HepG2 (cell line): ENCODE data around the gene FBXW12. TPM values are rescaled to one million over a fixed set of nuclear protein-coding genes. Genes with fewer than 3 reads are reported as not detected.

ENCODE experiments used
- GLI4 ChIP-seq: sonication (generic); formaldehyde crosslinking; IDR thresholded peaks from 2 replicates; pipeline ENCODE4 v1.5.1; 2020; ENCODE audit warnings: missing genetic modification reagents, mild to moderate bottlenecking, moderate library complexity, borderline replicate concordance
- HNF4G ChIP-seq, 2 experiments: sonication (generic) in 1 of 2; formaldehyde crosslinking in 1 of 2; IDR thresholded peaks; 2 replicates each; pipeline versions ENCODE4 v1.4.0 to v1.6.1; 2011 to 2020; ENCODE audit warnings: borderline replicate concordance in 2 of 2, low read depth in 2 of 2, mild to moderate bottlenecking in 2 of 2, low read length in 1 of 2, missing genetic modification reagents in 1 of 2, moderate library complexity in 1 of 2
- HNRNPK ChIP-seq: fragments of 200-400 bp; formaldehyde crosslinking; IDR thresholded peaks from 2 replicates; pipeline ENCODE4 v1.6.1; 2018; ENCODE audit warnings: low read length, low read depth, moderate library complexity, mild to moderate bottlenecking; ENCODE audit not compliant: poor library complexity, severe bottlenecking
- IRF9 ChIP-seq: sonication (generic); formaldehyde crosslinking; IDR thresholded peaks from 2 replicates; pipeline ENCODE4 v1.8.0; 2022; ENCODE audit warnings: missing genetic modification reagents, mild to moderate bottlenecking, borderline replicate concordance
- MED1 ChIP-seq: sonication (generic); formaldehyde crosslinking; IDR thresholded peaks from 2 replicates; pipeline ENCODE4 v1.4.0; 2020; ENCODE audit warnings: missing genetic modification reagents
- MEF2D ChIP-seq: sonication (generic); formaldehyde crosslinking; IDR thresholded peaks from 2 replicates; pipeline ENCODE4 v1.5.1; 2020; ENCODE audit warnings: mild to moderate bottlenecking, missing genetic modification reagents
- MEIS2 ChIP-seq: sonication (generic); formaldehyde crosslinking; IDR thresholded peaks from 2 replicates; pipeline ENCODE4 v1.9.0; 2021; ENCODE audit warnings: mild to moderate bottlenecking, missing genetic modification reagents
- POLR2G ChIP-seq: fragments of 200-400 bp; formaldehyde crosslinking; IDR thresholded peaks from 2 replicates; pipeline ENCODE4 v1.6.1; 2018; ENCODE audit warnings: mild to moderate bottlenecking, low read depth, low read length, moderate library complexity
- REXO4 ChIP-seq: sonication (generic); formaldehyde crosslinking; IDR thresholded peaks from 2 replicates; pipeline ENCODE4 v1.8.0; 2022; ENCODE audit warnings: missing genetic modification reagents, mild to moderate bottlenecking, borderline replicate concordance
- TARDBP ChIP-seq: sonication (generic); formaldehyde crosslinking; IDR thresholded peaks from 2 replicates; pipeline ENCODE4 v1.8.0; 2022; ENCODE audit warnings: mild to moderate bottlenecking, missing genetic modification reagents
- ZNF34 ChIP-seq: sonication (generic); formaldehyde crosslinking; IDR thresholded peaks from 2 replicates; pipeline ENCODE4 v1.4.0; 2020; ENCODE audit warnings: mild to moderate bottlenecking, missing genetic modification reagents, borderline replicate concordance
- ZNF343 ChIP-seq: sonication (generic); formaldehyde crosslinking; IDR thresholded peaks from 2 replicates; pipeline ENCODE4 v1.4.0; 2020; ENCODE audit warnings: mild to moderate bottlenecking, missing genetic modification reagents
- ZNF550 ChIP-seq: sonication (generic); formaldehyde crosslinking; IDR thresholded peaks from 2 replicates; pipeline ENCODE4 v1.4.0; 2020; ENCODE audit warnings: mild to moderate bottlenecking, missing genetic modification reagents, borderline replicate concordance
- ZNF598 ChIP-seq: sonication (generic); formaldehyde crosslinking; IDR thresholded peaks from 2 replicates; pipeline ENCODE4 v1.5.1; 2020; ENCODE audit warnings: mild to moderate bottlenecking, missing genetic modification reagents, borderline replicate concordance
- ZSCAN9 ChIP-seq: IDR thresholded peaks from 2 replicates; pipeline ENCODE4 v1.6.1; 2016; ENCODE audit warnings: borderline replicate concordance
- polyA plus RNA-seq, 8 experiments: library from polyadenylated mRNA; depleted of rRNA in 3 of 8; stranded (reverse) in 7 of 8; unstranded in 1 of 8; fragments of >200 nt; fragmentation: Illumina TruSeq in 4 of 8; extraction: Trizol in 4 of 8; gene quantifications; 2 replicates each; pipeline versions ENCODE4 v1.2.1 to v1.2.3, GENCODE V29; 2011 to 2016; ENCODE audit warnings: low read depth in 4 of 8, missing spikeins in 1 of 8, mixed read lengths in 1 of 8; ENCODE audit not compliant: insufficient read depth in 1 of 8
- total RNA-seq, 5 experiments: library from RNA; depleted of rRNA; stranded (reverse); fragments of >200 nt; fragmentation: Illumina TruSeq; extraction: Trizol; gene quantifications; 2 replicates each; pipeline ENCODE4 v1.2.3, GENCODE V29; 2016; ENCODE audit warnings: low read depth in 1 of 5
- TF ChIP-seq, protein P1 (sequence below): sonication (generic); formaldehyde crosslinking; IDR thresholded peaks from 2 replicates; pipeline ENCODE4 v1.8.0; 2022; ENCODE audit warnings: low read depth, missing genetic modification reagents
- TF ChIP-seq, protein P2 (sequence below): sonication (generic); formaldehyde crosslinking; IDR thresholded peaks from 2 replicates; pipeline ENCODE4 v1.8.0; 2022; ENCODE audit warnings: mild to moderate bottlenecking, missing genetic modification reagents; ENCODE audit not compliant: insufficient replicate concordance
- TF ChIP-seq, protein P3 (sequence below): sonication (generic); formaldehyde crosslinking; IDR thresholded peaks from 2 replicates; pipeline ENCODE4 v1.5.0; 2020; ENCODE audit warnings: mild to moderate bottlenecking, missing genetic modification reagents

FBXW12 gene
- total and polyA plus RNA-seq, 2 of the 13 experiments (the other 11 are each of a cell fraction or from before 2014, with no cell fraction given), result not detected

GRCh38 chr3:48431224-48432029, 59.4 kb downstream of the FBXW12 start (continued):
- TF ChIP-seq ZNF598 (CRISPR knock-in tag), result 0 out of 2 replicates have a peak, but pooled peaks have one; percentile 56
- no peak for TF ChIP-seq ZNF550
- TF ChIP-seq, protein P1, sequence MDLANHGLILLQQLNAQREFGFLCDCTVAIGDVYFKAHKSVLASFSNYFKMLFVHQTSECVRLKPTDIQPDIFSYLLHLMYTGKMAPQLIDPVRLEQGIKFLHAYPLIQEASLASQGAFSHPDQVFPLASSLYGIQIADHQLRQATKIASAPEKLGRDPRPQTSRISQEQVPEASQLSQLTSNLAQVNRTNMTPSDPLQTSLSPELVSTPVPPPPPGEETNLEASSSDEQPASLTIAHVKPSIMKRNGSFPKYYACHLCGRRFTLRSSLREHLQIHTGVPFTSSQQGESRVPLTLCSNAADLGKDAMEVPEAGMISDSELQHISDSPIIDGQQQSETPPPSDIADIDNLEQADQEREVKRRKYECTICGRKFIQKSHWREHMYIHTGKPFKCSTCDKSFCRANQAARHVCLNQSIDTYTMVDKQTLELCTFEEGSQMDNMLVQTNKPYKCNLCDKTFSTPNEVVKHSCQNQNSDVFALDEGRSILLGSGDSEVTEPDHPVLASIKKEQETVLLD (CRISPR knock-in tag), result no peak
- peak; percentile 95 for TF ChIP-seq MED1 (CRISPR knock-in tag)
- TF ChIP-seq, protein P2, sequence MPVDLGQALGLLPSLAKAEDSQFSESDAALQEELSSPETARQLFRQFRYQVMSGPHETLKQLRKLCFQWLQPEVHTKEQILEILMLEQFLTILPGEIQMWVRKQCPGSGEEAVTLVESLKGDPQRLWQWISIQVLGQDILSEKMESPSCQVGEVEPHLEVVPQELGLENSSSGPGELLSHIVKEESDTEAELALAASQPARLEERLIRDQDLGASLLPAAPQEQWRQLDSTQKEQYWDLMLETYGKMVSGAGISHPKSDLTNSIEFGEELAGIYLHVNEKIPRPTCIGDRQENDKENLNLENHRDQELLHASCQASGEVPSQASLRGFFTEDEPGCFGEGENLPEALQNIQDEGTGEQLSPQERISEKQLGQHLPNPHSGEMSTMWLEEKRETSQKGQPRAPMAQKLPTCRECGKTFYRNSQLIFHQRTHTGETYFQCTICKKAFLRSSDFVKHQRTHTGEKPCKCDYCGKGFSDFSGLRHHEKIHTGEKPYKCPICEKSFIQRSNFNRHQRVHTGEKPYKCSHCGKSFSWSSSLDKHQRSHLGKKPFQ (CRISPR knock-in tag), result peak; percentile 93
- TF ChIP-seq, protein P3, sequence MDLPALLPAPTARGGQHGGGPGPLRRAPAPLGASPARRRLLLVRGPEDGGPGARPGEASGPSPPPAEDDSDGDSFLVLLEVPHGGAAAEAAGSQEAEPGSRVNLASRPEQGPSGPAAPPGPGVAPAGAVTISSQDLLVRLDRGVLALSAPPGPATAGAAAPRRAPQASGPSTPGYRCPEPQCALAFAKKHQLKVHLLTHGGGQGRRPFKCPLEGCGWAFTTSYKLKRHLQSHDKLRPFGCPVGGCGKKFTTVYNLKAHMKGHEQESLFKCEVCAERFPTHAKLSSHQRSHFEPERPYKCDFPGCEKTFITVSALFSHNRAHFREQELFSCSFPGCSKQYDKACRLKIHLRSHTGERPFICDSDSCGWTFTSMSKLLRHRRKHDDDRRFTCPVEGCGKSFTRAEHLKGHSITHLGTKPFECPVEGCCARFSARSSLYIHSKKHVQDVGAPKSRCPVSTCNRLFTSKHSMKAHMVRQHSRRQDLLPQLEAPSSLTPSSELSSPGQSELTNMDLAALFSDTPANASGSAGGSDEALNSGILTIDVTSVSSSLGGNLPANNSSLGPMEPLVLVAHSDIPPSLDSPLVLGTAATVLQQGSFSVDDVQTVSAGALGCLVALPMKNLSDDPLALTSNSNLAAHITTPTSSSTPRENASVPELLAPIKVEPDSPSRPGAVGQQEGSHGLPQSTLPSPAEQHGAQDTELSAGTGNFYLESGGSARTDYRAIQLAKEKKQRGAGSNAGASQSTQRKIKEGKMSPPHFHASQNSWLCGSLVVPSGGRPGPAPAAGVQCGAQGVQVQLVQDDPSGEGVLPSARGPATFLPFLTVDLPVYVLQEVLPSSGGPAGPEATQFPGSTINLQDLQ (CRISPR knock-in tag), result no peak
- no peak for TF ChIP-seq HNRNPK
- no peak for TF ChIP-seq IRF9 (CRISPR knock-in tag)
- peak; percentile 58; the same call in 1 of the 2 replicates for TF ChIP-seq MEF2D (CRISPR knock-in tag)
- TF ChIP-seq HNF4G (IDR thresholded peaks at IDR 0.05; ENCODE audit: borderline replicate concordance, low read depth, low read length), result peak; percentile 89
- peak; percentile 51; the same call in 1 of the 2 replicates for TF ChIP-seq HNF4G (CRISPR knock-in tag; IDR thresholded peaks at IDR 0.05; ENCODE audit: borderline replicate concordance, low read depth)
- TF ChIP-seq ZNF34, result no peak
- no peak for TF ChIP-seq REXO4
- TF ChIP-seq ZSCAN9 (CRISPR knock-in tag), result peak; percentile 76
- no peak for TF ChIP-seq ZNF343
- TF ChIP-seq MEIS2 (CRISPR knock-in tag), result 0 out of 2 replicates have a peak, but pooled peaks have one; percentile 51
- 0 out of 2 replicates have a peak, but pooled peaks have one; percentile 35 for TF ChIP-seq GLI4
- TF ChIP-seq TARDBP (CRISPR knock-in tag), result peak; percentile 91
- peak; percentile 63; the same call in 1 of the 2 replicates for TF ChIP-seq POLR2G
